ENCODE data around the gene ANKRD40CL.

GRCh38 chr17:50783905-50784304 is 16.6 kb upstream of the ANKRD40CL start:
- TF ChIP-seq POLR2A (IDR thresholded peaks at IDR 0.05) (no peak), CTCF (IDR thresholded peaks at IDR 0.05) (no peak)

All from esophagus squamous epithelium (tissue), 4 donors.